Endothelial cell (in vitro differentiated cells): Measurements from ENCODE around the gene RTKN. TPM values are rescaled to one million over a fixed set of nuclear protein-coding genes. Genes with fewer than 3 reads are reported as not detected.
"Not testable (repeated sequence)": the region's sequence is repeated elsewhere in the genome, so short reads cannot be mapped to it uniquely, and the experiment has no call there.

Experiments used
- DNase-seq: peaks from one replicate; pipeline ENCODE4 v3.0.0; 2021; ENCODE audit warnings: low spot score
- H3K27ac Mint-ChIP-seq: one replicate; pipeline ENCODE4 v1.8.0; 2021; ENCODE audit warnings: mixed read lengths, inconsistent platforms; ENCODE audit not compliant: unreplicated experiment
- H3K27me3 Mint-ChIP-seq: one replicate; pipeline ENCODE4 v1.8.0; 2021; ENCODE audit warnings: mild to moderate bottlenecking, moderate library complexity, mixed read lengths, inconsistent platforms; ENCODE audit not compliant: unreplicated experiment
- H3K36me3 Mint-ChIP-seq: one replicate; pipeline ENCODE4 v1.8.0; 2021; ENCODE audit warnings: mild to moderate bottlenecking, low read depth, mixed read lengths, inconsistent platforms; ENCODE audit not compliant: unreplicated experiment
- H3K4me1 Mint-ChIP-seq: one replicate; pipeline ENCODE4 v1.8.0; 2021; ENCODE audit warnings: mild to moderate bottlenecking, mixed read lengths, inconsistent platforms; ENCODE audit not compliant: unreplicated experiment
- H3K4me3 Mint-ChIP-seq: one replicate; pipeline ENCODE4 v1.8.0; 2021; ENCODE audit warnings: mild to moderate bottlenecking, mixed read lengths, inconsistent platforms; ENCODE audit not compliant: unreplicated experiment
- H3K9me3 Mint-ChIP-seq: one replicate; pipeline ENCODE4 v1.8.0; 2021; ENCODE audit warnings: mixed read lengths, inconsistent platforms; ENCODE audit not compliant: unreplicated experiment
- long read RNA-seq: library from polyadenylated mRNA; unstranded; transcript quantifications from one replicate; pipeline ENCODE4 v2.0.0, GENCODE V29; 2020; ENCODE audit not compliant: unreplicated experiment
- total RNA-seq: library from RNA; stranded (reverse); fragmentation: NEBNext Ultra II Directional; extraction: Animal tissue kit (Norgen Biotek cat#: 25700); gene quantifications from one replicate; pipeline ENCODE4 v1.2.1, GENCODE V29; 2021; ENCODE audit not compliant: unreplicated experiment
- TF ChIP-seq, protein P1 (sequence below): fragments of 200-600 bp; sonication (generic); IDR thresholded peaks from one replicate; pipeline ENCODE4 v1.5.0; 2021; ENCODE audit warnings: antibody characterized with exemption; ENCODE audit not compliant: unreplicated experiment

The RTKN gene, protein sequence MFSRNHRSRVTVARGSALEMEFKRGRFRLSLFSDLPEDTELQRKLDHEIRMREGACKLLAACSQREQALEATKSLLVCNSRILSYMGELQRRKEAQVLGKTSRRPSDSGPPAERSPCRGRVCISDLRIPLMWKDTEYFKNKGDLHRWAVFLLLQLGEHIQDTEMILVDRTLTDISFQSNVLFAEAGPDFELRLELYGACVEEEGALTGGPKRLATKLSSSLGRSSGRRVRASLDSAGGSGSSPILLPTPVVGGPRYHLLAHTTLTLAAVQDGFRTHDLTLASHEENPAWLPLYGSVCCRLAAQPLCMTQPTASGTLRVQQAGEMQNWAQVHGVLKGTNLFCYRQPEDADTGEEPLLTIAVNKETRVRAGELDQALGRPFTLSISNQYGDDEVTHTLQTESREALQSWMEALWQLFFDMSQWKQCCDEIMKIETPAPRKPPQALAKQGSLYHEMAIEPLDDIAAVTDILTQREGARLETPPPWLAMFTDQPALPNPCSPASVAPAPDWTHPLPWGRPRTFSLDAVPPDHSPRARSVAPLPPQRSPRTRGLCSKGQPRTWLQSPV
- 65.4 TPM for total RNA-seq
- long read RNA-seq, transcript RTKN-201 (12 exons, 2,220 nt), result major isoform, 7 of 26 reads
- long read RNA-seq, transcript RTKN-203 (13 exons, 2,646 nt), result minor isoform, 6 of 26 reads
- long read RNA-seq, partial matches to known transcripts, result 1 of 26 reads
- long read RNA-seq, other reads (novel, unspliced or antisense), result 8 of 26 reads

- peaks cover 20% of the 10 kb centered on the region for H3K27me3 Mint-ChIP-seq
- H3K36me3 Mint-ChIP-seq, result peaks cover 14% of the 10 kb centered on the region
- TF ChIP-seq, protein P1, sequence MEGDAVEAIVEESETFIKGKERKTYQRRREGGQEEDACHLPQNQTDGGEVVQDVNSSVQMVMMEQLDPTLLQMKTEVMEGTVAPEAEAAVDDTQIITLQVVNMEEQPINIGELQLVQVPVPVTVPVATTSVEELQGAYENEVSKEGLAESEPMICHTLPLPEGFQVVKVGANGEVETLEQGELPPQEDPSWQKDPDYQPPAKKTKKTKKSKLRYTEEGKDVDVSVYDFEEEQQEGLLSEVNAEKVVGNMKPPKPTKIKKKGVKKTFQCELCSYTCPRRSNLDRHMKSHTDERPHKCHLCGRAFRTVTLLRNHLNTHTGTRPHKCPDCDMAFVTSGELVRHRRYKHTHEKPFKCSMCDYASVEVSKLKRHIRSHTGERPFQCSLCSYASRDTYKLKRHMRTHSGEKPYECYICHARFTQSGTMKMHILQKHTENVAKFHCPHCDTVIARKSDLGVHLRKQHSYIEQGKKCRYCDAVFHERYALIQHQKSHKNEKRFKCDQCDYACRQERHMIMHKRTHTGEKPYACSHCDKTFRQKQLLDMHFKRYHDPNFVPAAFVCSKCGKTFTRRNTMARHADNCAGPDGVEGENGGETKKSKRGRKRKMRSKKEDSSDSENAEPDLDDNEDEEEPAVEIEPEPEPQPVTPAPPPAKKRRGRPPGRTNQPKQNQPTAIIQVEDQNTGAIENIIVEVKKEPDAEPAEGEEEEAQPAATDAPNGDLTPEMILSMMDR, result no peak
- peak; percentile 42 for DNase-seq
- H3K4me1 Mint-ChIP-seq, result peaks cover 42% of the 10 kb centered on the region
- peak within 1 kb of the TSS; percentile 93 for H3K4me3 Mint-ChIP-seq
- H3K9me3 Mint-ChIP-seq, result no peaks in the 10 kb centered on the region
- peak within 1 kb of the TSS; percentile 61 for H3K27ac Mint-ChIP-seq
Measured at GRCh38 chr2:74441690-74442482, at the start of gene RTKN. TSS of gene RTKN (minus strand) at chr2:74441937. CDS start at chr2:74441816, 121 bp downstream.

- DNase-seq, result no peak
- peaks cover 11% of the 10 kb centered on the region for H3K27me3 Mint-ChIP-seq
- peaks cover 39% of the 10 kb centered on the region for H3K36me3 Mint-ChIP-seq
- no peak overlapping the region for H3K27ac Mint-ChIP-seq
- H3K4me1 Mint-ChIP-seq, result no peaks in the 10 kb centered on the region
- TF ChIP-seq, protein P1, result no peak
- H3K9me3 Mint-ChIP-seq, result no peaks in the 10 kb centered on the region
- no peak overlapping the region for H3K4me3 Mint-ChIP-seq
Measured at GRCh38 chr2:74489906-74490305, 48.2 kb upstream of the RTKN start.

- Mint-ChIP-seq H3K36me3 (peaks cover 34% of the 10 kb centered on the region), H3K4me3 (no peak overlapping the region), H3K27ac (peak overlapping the region; percentile 19), H3K4me1 (no peaks in the 10 kb centered on the region), H3K9me3 (no peaks in the 10 kb centered on the region), H3K27me3 (peaks cover 11% of the 10 kb centered on the region)
- DNase-seq, result no peak
- TF ChIP-seq, protein P1, result no peak
Measured at GRCh38 chr2:74488643-74489481, 47.1 kb upstream of the RTKN start.

DNA sequence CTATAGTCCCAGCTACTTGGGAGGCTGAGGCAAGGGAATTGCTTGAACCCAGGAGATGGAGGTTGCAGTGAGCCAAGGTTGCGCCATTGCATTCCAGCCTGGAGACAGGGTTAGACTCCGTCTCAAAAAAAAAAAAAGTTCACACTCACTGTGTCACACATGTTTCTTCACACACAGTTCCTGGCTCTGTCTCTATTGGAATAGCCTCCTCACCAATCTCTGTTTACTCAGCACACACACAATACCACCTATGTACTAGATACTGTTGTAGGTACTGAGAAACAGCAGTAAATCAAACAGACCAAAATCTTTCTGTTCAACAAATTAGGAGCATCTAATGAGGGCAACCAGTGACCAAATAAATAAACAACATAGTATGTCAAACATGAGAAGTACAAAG, 44.4 kb upstream of the RTKN start:
- Mint-ChIP-seq H3K27me3 (peaks cover 12% of the 10 kb centered on the region), H3K4me1 (peaks cover 9% of the 10 kb centered on the region), H3K4me3 (no peak overlapping the region), H3K27ac (no peak overlapping the region), H3K9me3 (no peaks in the 10 kb centered on the region), H3K36me3 (peaks cover 19% of the 10 kb centered on the region)
- TF ChIP-seq, protein P1, result no peak
- no peak for DNase-seq

GRCh38 chr2:74483675-74484164, 42.0 kb upstream of the RTKN start:
- not testable (repeated sequence) for H3K27me3 Mint-ChIP-seq, H3K9me3 Mint-ChIP-seq, H3K36me3 Mint-ChIP-seq, DNase-seq
- Mint-ChIP-seq H3K27ac (peak overlapping the region; percentile 94), H3K4me1 (peaks cover 15% of the 10 kb centered on the region), H3K4me3 (peak overlapping the region; percentile 98)
